Activated gamma-delta T cell treated with anti-CD3 and anti-CD28 coated beads, Interleukin-2, amount 50 U/mL, for 16 hours (primary cell): Measurements from ENCODE around the gene TMBIM4.

ENCODE experiments used
- DNase-seq: peaks from one replicate; pipeline ENCODE4 v3.0.0-alpha.2; 2020; ENCODE audit warnings: low read depth

Gene TMBIM4

DNA sequence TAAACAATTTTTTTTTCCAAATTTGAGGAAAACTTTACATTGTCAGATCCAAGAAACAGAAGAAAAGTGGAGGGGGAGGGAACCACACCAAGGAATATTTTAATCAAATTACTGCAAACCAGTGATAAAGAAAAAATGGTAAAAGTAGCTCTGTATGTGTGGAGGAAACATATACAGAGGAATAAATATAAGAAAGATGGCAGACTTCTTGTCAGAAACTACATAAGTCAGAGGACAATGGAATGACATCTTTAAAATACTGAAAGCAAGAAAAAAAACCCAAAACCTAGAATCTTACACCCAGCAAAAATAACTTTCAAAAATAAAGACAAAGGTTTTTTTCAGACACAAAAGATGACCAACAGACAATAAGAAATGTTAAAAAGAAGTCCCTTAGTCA lies 29.1 kb downstream of the TMBIM4 start:
- DNase-seq: no peak

DNA sequence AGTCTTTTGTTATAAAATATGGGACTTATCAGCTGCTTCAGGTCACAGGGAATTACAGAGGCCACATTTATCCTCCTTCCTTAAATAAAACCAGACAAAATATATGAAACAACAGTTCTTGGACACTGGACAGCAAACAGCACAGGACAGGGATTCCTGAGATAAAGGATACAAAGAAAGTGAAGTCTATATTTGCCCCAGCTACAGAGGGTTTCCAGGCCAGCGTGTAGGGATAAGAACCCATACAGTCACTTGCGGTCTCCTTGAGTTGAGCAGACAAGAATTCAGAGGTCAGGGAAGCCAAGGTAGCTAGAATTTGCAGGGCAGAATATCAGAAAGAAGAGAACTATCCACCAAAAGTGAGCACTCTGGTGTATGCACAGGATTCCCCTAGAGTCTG lies 30.5 kb downstream of the TMBIM4 start:
- no peak for DNase-seq

DNA sequence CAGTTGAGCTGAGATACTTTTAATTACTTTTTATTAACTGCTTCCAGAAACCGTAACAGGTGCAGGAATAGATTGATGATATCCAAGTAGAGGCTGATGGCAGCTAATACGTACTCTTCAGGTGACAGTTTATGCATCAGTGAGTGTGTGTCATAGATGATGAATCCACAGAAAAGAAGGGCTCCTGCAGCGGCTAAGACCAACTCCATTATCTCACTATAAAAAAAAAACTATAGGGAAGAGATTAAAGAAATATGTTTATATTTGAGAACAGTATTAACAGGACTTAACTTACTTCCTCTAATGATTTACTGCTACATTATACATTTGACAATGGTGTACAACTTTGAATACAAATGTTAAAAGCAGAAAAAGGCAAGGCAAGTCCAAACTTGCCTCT lies 31.9 kb downstream of the TMBIM4 start:
- no peak for DNase-seq

DNA sequence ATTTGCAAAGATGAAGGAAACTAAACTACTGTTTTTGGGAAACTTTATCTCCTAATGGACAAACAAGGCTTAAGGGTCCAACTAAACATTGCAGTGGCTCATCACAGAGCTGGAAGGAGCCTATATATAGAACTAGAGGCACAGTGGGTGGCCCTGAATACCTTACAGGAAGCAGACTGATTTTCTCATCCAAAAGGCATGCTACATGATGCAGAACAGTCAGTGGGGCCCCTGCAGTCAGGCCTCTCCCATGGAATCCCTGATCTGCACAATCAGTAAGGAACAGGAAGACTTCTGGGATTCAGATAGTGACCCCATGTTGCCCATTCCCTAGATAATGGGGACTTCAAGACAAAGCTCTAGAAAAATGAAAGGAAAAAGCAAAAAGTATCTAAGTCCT lies 37.4 kb downstream of the TMBIM4 start:
- no peak for DNase-seq

DNA sequence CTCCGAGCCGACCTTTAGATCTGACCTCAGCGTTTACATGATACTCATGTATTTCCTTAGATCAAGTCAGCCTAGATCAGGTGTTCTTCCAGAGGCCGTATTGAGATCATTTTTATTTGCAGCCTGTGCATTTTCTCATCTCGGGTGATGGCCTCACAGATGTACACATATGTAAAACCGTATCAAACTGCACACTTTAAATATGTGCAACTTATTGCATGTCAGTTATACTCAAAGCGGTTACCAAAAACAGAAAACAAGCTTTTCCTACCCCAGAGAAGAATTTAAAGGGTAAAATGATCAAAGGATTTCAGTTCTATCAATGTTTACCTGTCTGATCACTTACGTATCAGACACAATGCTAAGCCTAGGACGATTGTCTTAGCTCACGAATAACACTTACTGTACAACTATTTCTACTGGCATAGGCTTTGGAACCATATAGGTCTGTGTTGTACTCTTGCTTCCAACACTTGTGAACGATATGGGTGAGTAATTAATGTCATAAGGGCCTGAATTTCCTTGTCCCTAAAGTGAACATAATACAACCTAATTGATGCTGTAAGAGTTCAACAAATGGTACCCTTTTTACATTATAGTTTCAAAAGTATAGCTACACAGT lies 38.6 kb downstream of the TMBIM4 start:
- DNase-seq: no peak

DNA sequence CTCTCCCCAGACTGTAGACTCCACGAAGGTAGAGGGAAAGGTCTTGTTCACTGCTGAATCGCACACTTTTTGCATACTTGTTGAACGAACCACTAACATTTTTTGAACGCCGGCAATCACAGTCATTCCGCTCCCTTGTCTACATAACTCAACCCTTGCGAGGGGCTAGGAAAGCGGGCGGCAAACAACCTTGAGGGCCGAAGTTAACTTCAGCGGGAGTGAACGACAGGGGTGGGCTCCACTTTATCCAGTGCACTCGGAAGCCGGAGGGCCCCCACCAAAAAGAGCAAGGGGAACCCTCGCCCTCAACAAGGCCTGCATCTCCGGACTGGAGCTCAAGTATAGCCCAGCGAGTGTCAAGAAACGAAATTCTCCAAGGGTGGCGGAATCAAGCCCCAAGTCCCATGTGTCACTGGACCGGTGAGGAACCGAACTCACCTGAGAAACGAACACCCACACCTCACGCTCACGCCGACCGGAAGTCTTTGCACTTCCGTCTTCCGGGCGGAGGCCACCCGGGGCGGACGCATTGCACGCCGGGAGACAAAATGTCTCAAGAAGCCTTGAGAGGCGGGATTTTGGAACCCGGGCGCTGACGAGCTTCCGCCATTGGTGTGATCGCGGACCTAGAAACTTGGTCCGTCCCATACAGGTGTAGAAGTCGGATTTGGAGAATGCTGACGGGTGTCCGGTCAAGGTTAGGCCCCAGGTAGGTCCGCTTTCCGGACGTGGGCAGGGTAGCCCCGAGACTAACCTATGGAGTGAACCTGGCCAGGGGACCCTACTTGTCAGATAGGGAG lies 39.3 kb downstream of the TMBIM4 start, which contains the start of gene LLPH:
LLPH (minus strand) TSS at position 484 of the 800 bp plus-strand sequence. CDS start 1,644 bp downstream, outside the sequence.
- DNase-seq: peak; percentile 79

DNA sequence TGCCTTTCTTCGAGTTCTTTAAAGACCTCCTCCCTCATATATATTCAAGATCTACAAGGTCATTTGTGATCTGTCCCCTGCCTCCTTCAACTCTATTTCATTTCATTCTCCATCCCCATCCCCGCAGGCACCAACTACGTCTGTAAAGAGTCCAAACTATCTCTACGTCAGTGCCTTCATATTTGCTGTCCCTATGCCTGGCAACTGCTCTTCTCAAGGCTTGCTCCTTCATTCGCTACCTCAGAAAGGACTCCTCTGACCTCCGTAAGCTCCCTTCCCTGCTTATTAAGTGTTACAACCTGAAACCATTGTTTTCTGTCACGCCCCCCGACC lies 39.9 kb downstream of the TMBIM4 start:
- DNase-seq: no peak

DNA sequence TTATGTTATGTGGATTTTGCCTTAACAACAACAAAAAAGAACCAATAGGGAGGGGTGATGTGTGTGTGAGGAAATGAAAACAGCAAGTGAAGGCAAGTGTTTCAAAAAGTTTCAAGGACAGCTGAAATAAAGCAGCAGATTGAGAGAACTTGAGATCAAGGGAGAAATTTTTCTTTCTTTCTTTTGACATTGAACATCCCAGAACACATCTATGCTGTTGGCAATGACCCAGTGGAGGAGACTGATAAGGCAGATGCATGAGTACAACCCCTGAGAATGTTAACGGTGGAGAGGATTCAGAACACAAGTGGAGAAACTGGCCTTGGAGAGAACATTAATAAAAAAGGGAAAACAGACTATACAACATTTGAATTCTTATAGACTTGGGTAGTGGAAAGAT lies 42.1 kb downstream of the TMBIM4 start:
- no peak for DNase-seq

DNA sequence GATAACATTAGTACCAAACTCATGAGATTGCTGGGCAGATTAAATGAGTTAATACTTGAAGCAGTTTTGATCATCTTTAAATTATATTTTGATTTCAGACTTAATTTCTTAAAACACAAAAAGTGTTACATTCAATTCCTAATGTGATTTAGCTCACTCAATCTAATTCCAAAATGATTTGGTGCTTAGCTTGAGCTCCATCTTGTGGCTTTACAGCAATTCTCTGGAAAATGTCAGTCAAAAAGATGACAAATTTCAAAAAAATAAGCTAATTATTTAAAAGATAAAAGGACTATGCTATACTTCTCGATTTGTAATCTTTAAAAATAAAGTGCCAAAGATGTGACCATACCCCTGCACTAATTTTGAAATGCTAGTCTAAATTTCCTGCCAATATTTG lies 49.3 kb downstream of the TMBIM4 start:
- no peak for DNase-seq

DNA sequence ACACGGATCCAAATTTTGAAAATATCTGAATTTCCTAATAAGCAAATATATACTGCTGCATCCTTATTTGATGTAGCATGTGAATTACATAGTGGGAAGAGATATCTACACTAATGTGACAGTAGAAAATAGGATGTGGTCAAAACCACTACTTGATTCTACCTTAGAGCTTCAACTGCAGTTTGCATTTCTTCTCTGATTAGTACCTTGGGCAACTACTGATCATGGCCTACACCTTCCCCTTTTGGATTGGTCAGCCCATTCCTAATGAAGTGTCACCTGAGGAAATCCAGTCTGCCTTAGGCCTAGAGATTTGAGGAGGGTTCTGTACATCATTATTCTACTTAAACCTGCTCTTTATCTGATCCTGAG lies 49.9 kb downstream of the TMBIM4 start:
- DNase-seq: no peak

DNA sequence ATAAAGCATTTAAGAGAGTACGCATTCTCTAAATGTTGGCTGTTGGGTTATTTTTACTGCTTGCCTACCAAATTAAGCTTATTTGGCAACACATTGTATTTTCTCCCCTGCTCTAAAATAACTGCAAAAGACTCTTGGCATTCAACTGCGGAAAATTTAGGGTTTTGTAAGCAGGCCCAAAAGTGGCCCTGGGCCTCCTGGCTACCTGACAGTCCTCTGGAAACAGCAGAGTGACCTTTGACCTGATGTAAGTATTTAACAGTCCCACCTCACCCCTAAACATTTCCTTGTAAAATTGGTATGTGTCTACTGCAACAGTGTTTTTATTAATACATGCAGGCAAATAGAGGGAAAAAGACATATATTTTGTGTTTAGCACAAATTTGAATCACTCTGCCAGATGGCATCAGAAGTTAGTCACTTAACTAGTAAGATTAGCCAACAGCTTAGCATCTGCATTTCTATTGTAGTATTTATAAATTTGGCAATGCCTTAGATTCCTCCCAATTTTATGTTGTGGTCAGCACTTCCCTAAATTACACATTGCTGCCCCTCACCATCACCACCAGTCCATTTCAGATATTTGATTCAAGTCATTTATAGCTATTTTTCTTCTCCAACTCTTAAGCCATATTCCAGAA lies 50.4 kb downstream of the TMBIM4 start:
- DNase-seq: no peak

DNA sequence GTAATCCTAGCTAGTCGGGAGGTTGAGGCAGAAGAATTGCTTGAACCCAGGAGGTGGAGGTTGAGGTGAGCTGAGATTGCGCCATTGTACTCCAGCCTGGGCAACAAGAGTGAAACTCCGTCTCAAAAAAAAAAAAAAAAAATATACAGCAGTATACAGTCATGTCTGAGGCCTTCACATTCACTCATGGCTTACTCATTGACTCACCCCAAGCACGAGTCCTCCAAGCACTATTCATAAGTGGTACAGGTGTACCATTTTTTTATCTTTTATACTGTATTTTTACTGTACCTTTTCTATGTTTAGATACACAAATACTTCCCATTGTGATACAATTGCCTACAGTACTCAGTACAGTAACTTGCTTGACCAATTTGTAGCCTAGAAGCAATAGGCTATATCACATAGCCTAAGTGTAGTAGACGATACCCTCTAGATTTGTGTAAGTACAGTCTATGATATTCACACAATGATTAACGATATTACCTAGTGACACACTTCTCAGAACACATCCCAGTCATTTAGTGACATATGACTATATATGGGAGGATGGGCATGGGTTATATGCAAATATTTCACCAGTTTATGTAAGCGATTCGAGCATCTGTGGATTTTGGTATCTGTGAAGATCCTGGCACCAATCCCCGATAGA lies 51.4 kb downstream of the TMBIM4 start:
- no peak for DNase-seq

DNA sequence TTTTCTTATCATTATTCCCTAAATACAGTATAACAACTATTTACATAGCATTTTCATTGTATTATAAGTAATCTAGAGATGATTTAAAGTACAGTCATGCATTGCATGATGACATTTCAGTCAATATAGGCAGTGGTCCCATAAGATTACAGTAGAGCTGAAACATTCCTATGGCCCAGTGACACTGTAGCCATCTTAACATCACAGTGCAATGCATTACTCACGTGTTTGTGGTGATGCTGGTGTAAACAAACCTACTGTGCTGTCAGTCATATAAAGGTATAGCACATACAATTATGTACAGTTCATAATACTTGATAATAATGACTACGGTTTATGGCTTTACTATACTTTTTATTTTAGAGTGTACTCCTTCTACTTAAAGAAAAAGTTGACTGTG lies 52.6 kb downstream of the TMBIM4 start:
- DNase-seq: no peak

DNA sequence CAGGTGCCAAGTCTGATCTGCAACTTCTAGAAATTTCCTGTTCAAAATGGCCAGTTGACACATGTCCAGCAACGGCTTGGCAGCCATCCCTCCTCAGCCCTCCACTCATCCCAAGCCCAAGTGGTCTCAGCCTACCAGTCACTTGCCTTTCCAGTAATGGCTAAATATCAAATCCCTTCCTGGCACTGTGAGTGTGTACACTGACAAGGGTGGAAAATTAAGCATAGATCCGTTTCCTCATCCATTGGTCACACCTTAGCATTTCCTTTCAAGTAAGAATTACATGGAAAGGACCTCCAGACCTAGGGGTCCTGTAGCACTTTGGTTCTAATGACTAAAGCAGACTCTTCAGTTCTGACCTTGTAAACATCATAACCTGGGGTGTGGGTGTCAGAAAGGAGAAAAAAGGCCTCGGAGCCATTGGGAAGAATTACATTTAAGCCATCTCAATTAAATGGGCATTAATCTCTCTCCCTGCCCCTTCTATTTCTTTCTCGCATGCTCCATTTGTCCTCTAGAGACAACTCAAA lies 54.7 kb downstream of the TMBIM4 start:
- DNase-seq: no peak

DNA sequence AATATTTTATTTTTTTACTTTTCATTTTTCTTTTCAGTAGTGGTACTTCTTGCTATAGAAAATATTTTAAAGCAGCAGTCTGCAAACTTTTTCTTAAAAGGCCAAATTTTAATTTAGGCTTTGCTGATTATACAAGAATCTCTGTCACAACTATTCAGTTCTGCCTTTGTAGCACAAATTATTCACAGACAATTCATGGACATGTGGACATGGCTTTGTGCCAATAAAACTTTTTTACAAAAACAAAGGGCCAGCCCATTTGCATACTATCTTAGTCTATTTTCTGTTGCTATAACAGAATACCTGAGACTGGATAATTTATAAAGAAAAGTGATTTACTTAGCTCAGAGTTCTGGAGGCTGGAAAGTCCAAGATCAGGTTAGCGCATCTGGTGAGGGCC lies 56.3 kb downstream of the TMBIM4 start:
- DNase-seq: no peak

DNA sequence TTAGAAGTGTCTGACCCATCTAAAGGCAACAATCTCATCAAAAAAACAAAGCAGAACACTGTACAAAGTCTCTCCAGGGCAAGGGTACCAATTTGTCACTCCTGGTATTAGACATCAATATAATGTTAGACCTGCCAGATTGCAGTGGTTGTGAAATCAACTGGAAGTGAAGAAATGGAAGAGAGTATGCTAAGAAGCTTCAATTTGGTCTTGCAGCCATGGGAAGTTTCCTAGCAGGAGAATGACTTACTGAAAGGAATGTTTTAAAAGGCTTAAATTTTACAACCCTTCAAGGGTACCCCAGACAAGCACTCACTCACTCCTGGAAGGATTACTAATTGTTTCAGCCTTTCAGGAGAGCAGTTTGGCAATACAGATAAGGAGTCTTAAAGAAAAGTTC lies 58.2 kb downstream of the TMBIM4 start:
- no peak for DNase-seq

DNA sequence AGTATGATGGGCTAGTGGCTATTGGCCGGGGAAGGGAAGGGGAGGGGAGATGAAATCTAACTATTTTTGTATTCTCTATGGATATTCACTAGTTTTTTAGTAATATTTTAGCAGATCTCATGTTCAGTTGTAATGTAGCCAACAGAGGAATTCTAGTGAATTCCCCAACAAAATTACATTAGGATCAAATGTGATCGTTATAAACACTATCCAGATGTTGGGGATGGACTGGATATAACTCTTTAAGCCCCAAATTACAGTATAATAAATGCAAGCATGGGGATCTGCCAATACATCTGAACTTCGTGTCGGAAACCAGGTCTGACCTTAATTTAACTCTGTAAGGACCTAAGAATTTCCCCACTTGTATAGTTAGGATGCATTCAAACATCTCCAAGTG lies 60.7 kb downstream of the TMBIM4 start:
- no peak for DNase-seq

DNA sequence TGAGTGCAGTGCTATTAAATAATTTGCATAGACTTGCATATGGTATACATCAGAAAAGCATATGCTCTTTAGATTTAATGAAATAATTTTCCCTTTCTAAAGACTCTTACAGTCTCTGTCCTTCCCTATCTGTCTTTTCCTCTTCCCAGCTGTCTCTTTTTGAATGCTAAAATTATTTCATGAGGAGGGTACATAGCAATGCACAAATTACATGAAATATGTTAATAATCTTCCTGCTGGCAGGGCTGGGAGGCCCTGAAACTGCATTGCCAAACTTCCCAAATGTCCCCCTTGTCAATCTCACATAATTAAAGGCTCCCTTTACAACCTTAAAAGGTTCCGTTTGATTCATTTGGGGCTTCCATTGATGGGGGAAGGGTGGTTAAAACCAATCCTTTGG lies 61.4 kb downstream of the TMBIM4 start:
- DNase-seq: no peak

DNA sequence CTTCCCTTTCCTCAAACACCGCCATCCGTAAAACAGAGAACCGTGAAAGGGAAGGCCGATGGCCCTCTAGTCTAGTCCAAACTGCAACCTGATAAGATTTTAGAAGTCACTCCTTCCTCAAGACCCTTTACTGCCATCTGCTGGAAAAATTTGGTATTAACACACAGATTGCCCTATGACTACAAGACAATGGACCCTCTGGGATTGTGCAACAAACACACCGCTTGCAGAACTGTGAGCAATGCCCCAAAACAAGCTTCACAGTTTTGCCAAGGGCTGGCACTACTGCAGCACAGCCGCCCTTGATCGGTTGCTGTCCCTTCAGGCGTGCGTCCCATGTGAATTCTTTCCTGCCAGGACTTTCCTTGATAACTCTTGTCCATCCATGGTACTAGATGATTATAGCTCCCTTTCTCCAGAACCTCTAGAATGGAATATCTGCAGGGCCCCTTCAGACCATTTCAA lies 62.3 kb downstream of the TMBIM4 start:
- DNase-seq: peak; percentile 22

DNA sequence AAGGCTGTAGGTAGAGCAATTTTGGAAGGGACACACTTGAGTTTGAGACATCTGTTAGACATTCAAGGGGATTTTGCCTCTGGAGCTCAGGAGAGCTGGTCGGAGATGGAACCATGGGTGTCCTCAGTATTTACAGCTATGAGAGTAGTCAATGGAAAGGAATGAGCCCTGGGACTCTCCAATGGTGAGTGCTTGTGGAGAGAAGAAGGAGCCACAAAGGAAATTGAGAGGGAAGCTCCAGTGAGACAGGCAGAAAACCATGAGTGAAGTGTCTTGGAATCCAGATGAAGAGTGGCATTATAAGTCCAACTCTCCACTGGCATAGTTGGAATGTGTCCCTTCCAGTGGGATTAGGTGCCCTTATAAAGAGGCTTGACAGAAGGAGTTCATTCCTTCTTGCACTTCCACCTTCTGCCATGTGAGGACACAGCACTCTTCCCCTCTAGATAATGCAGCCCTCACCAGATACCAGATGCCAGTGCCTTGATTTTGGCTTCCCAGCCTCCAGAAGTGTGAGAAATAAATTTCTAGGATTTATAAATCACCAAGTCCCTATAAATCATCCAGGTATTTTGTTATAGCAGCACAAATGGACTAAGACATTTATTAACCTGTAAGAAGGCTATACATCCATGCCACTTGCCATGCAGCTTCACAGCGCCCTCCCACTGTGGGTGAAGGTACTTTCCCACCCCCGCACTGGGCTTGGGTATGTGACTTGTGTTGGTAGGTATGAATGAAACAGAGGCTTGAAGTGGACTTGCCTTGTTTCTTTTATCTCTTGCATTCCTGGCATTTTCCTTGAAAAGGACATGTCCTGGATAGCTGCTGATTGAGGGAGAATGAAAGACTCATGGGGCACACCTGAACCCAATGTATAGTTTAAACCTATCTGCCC lies 66.5 kb downstream of the TMBIM4 start:
- no peak for DNase-seq

DNA sequence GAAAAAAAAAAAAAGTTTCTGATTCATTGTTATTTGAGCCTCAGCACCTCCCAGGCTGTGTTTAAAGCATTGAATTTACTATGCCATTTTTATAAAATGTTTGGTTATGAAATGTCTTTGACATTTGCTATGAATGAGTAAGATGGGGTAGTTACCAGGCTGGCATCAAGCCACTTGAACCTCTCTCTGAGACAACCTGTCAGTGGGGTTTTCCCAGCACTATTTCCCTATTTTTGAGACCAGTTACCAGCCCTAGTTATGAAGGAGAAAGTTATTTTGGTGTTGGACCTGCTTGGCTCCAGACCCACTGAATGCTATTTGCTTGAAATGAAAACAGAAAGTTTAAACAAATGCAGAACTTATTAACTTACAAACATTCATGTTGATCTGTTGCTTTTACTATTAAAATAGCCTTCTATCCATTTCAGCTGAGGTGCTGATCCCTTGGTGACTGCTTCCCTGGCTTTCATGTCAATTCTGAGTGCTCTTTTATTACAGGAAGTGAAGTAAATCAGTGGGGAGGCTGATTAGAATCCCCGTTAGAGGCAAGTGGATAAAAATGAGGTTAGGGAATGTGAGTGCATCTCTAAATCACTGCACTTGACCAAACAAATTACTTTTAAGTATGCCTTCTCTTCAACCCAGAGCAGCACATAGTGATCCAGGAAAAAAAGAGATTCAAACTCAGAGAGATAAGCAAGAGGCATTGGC lies 77.1 kb downstream of the TMBIM4 start:
- DNase-seq: no peak
